Spinal cord (tissue), 10 donors: ENCODE measurements around the gene CC2D1A. TPM values are rescaled to one million over a fixed set of nuclear protein-coding genes. Genes with fewer than 3 reads are reported as not detected.

ENCODE experiments used
- DNase-seq, 6 donors: peaks; one replicate each; pipeline versions ENCODE4 v3.0.0 to v3.0.0-alpha.2; 2013 to 2015; ENCODE audit warnings: low spot score in 6 of 6, low read depth in 4 of 6
- H3K27ac ChIP-seq: one replicate; pipeline ENCODE4 v1.5.1; 2013; ENCODE audit warnings: low read depth, low read length, control low read depth
- H3K27me3 ChIP-seq: one replicate; pipeline ENCODE4 v1.6.1; 2013; ENCODE audit warnings: low read length; ENCODE audit not compliant: control insufficient read depth, insufficient read depth
- H3K36me3 ChIP-seq: one replicate; pipeline ENCODE4 v1.6.1; 2013; ENCODE audit warnings: low read length; ENCODE audit not compliant: control insufficient read depth, insufficient read depth
- H3K4me1 ChIP-seq: one replicate; pipeline ENCODE4 v1.6.1; 2013; ENCODE audit warnings: low read length; ENCODE audit not compliant: control insufficient read depth, insufficient read depth
- H3K4me3 ChIP-seq: one replicate; pipeline ENCODE4 v1.5.1; 2013; ENCODE audit warnings: low read depth, low read length, control low read depth
- H3K9me3 ChIP-seq: one replicate; pipeline ENCODE4 v1.6.1; 2013; ENCODE audit warnings: low read length; ENCODE audit not compliant: control insufficient read depth, insufficient read depth
- WGBS: methylation state at CpG from one replicate; pipeline ENCODE4 v1.1.5; 2013; ENCODE audit warnings: missing lambda C conversion rate; ENCODE audit not compliant: insufficient coverage; 5-methylcytosine and 5-hydroxymethylcytosine counted together
- polyA plus RNA-seq, 2 donors: library from polyadenylated mRNA; unstranded; fragments of 120-200 nt; gene quantifications; one replicate each; pipeline ENCODE4 v1.2.1, GENCODE V29; 2013; ENCODE audit not compliant: insufficient read length in 2 of 2
- total RNA-seq, 2 donors: library from RNA; depleted of rRNA in 1 of 2; stranded (reverse); fragments of 120-200 nt in 1 of 2; fragments of >200 nt in 1 of 2; gene quantifications; one replicate each; pipeline versions ENCODE4 v1.2.3 to v1.2.4, GENCODE V29; 2013 to 2014
- donor health status: healthy.

The CC2D1A gene
- total and polyA plus RNA-seq, 4 donors, result 11.8 to 112 (median 54.2) TPM

GRCh38 chr19:13884726-13885591 lies 21.0 kb upstream of the CC2D1A start:
- DNase-seq, result no peak
- Histone ChIP-seq H3K4me3 (no peak overlapping the region), H3K27me3 (no peaks in the 10 kb centered on the region), H3K4me1 (peaks cover 31% of the 10 kb centered on the region), H3K9me3 (no peaks in the 10 kb centered on the region), H3K27ac (no peak overlapping the region), H3K36me3 (peaks cover 47% of the 10 kb centered on the region)
- WGBS, result 80% methylated on average over 16 of the region's 26 CpGs

DNA sequence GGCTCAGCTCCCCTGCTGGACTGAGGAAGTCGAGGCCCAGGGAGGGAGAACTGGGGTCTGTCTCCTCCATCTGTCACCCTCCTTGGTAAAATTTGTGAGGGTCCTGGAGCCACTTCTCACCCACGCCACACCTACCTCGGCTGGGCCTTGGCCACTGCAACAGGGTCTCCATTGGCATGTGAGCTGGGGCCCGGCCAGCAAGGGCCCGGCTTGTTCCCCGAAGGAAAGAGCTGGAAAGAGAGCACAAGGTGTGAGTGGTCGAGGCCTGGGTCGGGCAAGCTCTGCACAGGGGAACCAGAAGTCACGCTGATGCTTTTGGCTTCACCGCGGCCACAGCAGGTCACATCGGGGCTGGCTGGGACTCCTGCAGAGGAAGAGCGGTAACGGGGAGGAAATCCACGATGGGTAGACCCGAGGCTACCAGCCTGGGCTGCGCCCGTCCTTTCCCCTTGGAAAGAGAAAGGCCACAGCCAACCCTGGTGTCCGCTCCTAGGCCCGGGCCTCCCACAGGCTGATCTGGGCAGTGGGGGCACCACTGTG lies 20.1 kb upstream of the CC2D1A start:
- Histone ChIP-seq H3K27me3 (no peaks in the 10 kb centered on the region), H3K9me3 (no peaks in the 10 kb centered on the region), H3K27ac (no peak overlapping the region), H3K36me3 (peaks cover 50% of the 10 kb centered on the region), H3K4me1 (peaks cover 22% of the 10 kb centered on the region), H3K4me3 (no peak overlapping the region)
- no peak for DNase-seq
- WGBS, result 93% methylated on average over 19 of the region's 20 CpGs

DNA sequence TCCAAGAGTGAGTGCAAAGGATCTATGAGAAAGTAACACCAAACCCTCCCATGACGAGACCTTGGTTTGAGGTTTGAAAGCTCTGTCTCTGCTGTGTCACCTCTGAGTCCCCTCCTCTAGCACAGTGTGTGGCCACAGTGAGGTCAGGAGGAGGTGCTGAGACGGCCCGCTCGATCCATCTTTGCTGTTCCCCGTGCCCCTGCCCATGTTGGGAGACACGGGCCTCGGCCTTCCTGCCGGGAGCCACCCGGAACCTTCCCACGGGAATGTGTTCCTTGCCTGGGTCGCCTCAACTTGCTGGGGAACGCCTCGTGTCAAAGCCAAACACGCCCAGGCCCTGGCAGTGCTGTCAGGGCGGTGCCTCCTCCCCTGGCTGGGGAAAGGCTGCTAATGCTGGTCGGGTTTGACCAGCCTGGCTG lies 19.0 kb upstream of the CC2D1A start:
- 69% methylated on average over 16 of the region's 16 CpGs for WGBS
- DNase-seq, result no peak
- Histone ChIP-seq H3K27ac (no peak overlapping the region), H3K27me3 (no peaks in the 10 kb centered on the region), H3K4me1 (peaks cover 10% of the 10 kb centered on the region), H3K4me3 (no peak overlapping the region), H3K9me3 (no peaks in the 10 kb centered on the region), H3K36me3 (peaks cover 50% of the 10 kb centered on the region)

DNA sequence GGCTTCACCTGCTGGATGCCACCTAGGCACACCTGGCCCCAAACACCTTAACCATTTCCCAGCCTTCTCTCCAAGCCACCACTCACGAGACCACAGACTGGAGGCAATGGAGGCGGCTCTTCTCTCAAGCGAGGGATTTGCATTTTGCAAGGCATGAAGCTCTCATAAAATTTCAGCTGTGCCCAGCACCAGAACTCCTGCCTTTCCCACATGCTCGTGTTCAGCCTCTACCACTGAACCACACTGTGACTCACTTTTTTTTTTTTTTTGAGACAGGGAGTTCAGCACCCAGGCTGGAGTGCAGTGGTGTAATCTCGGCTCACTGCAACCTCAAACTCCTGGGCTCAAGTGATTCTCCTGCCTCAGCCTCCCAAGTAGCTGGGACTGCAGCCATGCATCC lies 18.5 kb upstream of the CC2D1A start:
- Histone ChIP-seq H3K36me3 (peaks cover 53% of the 10 kb centered on the region), H3K27ac (no peak overlapping the region), H3K4me3 (no peak overlapping the region), H3K27me3 (no peaks in the 10 kb centered on the region), H3K4me1 (peaks cover 5% of the 10 kb centered on the region), H3K9me3 (no peaks in the 10 kb centered on the region)
- 80% methylated on average over 5 of the region's 5 CpGs for WGBS
- DNase-seq, result no peak

DNA sequence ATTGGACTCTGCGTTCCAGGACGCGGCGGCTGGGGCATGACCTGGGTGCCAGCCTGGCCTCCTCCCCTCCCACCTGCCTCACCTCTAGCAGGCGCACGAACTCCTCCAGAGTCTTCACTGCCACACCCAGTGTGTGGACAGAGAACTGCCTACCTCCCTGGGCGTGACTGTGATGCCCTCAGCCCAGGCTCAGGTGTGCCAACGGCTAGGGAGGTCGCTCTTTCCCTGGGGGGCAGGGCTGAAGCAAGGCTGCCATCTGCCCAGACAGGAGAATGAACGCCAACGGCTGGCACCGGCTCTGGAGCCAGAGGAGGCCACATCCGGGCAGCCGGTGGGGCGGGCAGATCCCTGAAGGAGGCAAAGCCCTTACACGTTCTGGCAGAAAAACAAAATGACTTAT lies 17.7 kb upstream of the CC2D1A start:
- peaks cover 57% of the 10 kb centered on the region for H3K36me3 ChIP-seq
- DNase-seq, result no peak
- H3K4me1 ChIP-seq, result peaks cover 3% of the 10 kb centered on the region
- WGBS, result 80% methylated on average over 15 of the region's 16 CpGs
- H3K9me3 ChIP-seq, result no peaks in the 10 kb centered on the region
- no peak overlapping the region for H3K27ac ChIP-seq
- no peak overlapping the region for H3K4me3 ChIP-seq
- no peaks in the 10 kb centered on the region for H3K27me3 ChIP-seq

- WGBS, result 89% methylated on average over 13 of the region's 13 CpGs
- Histone ChIP-seq H3K4me3 (no peak overlapping the region), H3K27me3 (no peaks in the 10 kb centered on the region), H3K4me1 (peaks cover 3% of the 10 kb centered on the region), H3K9me3 (no peaks in the 10 kb centered on the region), H3K36me3 (peaks cover 48% of the 10 kb centered on the region), H3K27ac (no peak overlapping the region)
- no peak for DNase-seq
Observed at GRCh38 chr19:13890136-13890535, 15.9 kb upstream of the CC2D1A start.

DNA sequence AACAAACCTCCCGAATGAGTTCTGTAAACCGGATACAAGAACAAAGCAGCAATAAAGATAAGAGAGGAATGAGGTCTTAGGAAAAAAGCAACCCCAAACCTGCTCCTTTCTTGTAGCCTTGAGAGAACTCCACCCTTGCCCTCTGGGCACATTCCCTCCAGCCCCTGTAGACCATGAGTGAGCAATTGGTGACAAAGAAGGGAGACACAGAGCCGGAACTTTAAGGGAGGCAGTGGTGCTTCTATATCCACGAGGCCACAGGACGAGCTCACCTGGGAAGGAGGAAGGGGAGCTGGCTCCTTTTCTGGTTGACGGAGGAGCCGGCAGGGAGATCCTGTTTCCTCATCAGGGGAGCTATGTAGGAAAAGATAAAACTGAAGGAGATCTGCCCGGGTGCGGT lies 13.1 kb upstream of the CC2D1A start:
- DNase-seq, result no peak
- Histone ChIP-seq H3K27me3 (no peaks in the 10 kb centered on the region), H3K9me3 (no peaks in the 10 kb centered on the region), H3K4me1 (no peaks in the 10 kb centered on the region), H3K36me3 (peaks cover 36% of the 10 kb centered on the region), H3K4me3 (no peak overlapping the region), H3K27ac (no peak overlapping the region)
- 94% methylated on average over 7 of the region's 9 CpGs for WGBS

DNA sequence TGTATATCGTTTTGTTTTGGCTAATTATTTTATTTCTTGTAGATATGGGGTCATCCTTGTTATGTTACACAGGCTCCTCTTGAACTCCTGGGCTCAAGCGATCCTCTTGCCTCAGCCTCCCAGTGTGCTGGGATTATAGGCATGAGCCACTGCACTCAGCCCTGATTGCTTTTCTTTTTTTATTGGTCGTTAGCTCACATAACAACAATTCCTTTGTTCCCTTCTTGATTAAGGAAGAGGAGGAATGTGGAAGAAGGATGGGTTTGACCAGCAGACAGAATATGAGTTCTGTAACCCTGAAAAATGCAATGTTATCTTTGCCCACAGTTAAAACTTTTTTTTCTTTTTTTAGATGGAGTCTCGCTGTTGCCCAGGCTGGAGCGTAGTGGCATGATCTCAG lies 11.4 kb upstream of the CC2D1A start:
- DNase-seq, result no peak
- Histone ChIP-seq H3K4me3 (no peak overlapping the region), H3K27ac (no peak overlapping the region), H3K9me3 (no peaks in the 10 kb centered on the region), H3K4me1 (no peaks in the 10 kb centered on the region), H3K36me3 (peaks cover 20% of the 10 kb centered on the region), H3K27me3 (no peaks in the 10 kb centered on the region)
- 100% methylated on average over 1 of the region's 5 CpGs for WGBS

DNA sequence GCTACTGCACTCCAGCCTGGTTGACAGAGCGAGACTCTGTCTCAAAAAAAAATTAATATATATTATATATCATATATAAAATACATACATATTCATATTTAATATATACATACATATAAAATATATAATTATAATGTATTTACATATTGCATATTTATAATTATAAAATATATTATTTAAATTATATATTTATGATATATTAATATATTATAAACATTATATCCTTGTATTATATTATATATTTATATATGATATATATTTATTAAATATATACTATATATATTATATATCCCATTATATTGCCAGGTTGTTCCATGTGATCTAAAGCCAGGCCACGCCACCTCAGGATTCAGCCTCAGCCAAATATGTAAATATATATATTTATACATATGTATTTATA lies 9.8 kb upstream of the CC2D1A start:
- WGBS, result no CpG with 5 or more reads among the region's 2 CpGs
- no peak for DNase-seq
- no peaks in the 10 kb centered on the region for H3K4me1 ChIP-seq
- H3K27me3 ChIP-seq, result no peaks in the 10 kb centered on the region
- peaks cover 12% of the 10 kb centered on the region for H3K36me3 ChIP-seq
- H3K27ac ChIP-seq, result no peak overlapping the region
- H3K9me3 ChIP-seq, result no peaks in the 10 kb centered on the region
- no peak overlapping the region for H3K4me3 ChIP-seq

GRCh38 chr19:13899393-13899792 lies 6.6 kb upstream of the CC2D1A start:
- Histone ChIP-seq H3K27ac (no peak overlapping the region), H3K9me3 (no peaks in the 10 kb centered on the region)
- no peak for DNase-seq

More at GRCh38 chr19:13899393-13899792, 6.6 kb upstream of the CC2D1A start:
- Histone ChIP-seq H3K4me1 (no peaks in the 10 kb centered on the region), H3K4me3 (no peak overlapping the region), H3K27me3 (no peaks in the 10 kb centered on the region), H3K36me3 (peaks cover 2% of the 10 kb centered on the region)
- 72% methylated on average over 6 of the region's 10 CpGs for WGBS
